Astrocyte of the cerebellum (primary cell): Measurements from ENCODE around the gene AMPD1.

Source experiments
- DNase-seq: peaks from one replicate; pipeline ENCODE4 v3.0.0-alpha.2; 2011; ENCODE audit warnings: low read depth
- H3K4me3 ChIP-seq: 2 replicates; pipeline ENCODE4 v1.5.1; 2011; ENCODE audit warnings: mild to moderate bottlenecking, low read depth, low read length, moderate library complexity
- in situ Hi-C: cut with HindIII; loops from 2 replicates; pipeline ENCODE4 v1.10.0; 2017; ENCODE audit warnings: low sequenced_read_pairs
- TF ChIP-seq, protein P1 (sequence below): IDR thresholded peaks from 2 replicates; pipeline ENCODE4 v1.5.1; 2012; ENCODE audit warnings: low read length, low read depth, moderate library complexity, mild to moderate bottlenecking; ENCODE audit errors: missing control alignments

The AMPD1 gene

DNA sequence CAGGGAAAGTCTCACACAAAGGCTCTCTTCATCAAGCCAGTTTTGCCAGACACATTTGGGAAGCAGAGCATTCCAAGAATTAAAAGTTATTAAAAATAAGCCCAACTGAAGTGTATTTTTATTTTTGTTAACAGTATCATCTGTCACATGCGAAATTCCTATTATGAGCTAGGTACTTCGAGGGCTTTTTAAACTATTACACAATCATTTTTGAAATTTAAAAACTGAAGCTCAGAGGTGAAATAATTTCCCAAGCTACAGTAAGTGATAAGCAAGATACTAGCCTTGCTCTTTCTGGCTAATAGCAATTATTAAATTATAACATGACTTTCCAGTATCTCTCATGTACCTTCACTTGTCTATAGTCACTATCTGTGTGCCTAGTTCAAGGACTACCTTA, 33.2 kb upstream of the AMPD1 start:
- TF ChIP-seq, protein P1, sequence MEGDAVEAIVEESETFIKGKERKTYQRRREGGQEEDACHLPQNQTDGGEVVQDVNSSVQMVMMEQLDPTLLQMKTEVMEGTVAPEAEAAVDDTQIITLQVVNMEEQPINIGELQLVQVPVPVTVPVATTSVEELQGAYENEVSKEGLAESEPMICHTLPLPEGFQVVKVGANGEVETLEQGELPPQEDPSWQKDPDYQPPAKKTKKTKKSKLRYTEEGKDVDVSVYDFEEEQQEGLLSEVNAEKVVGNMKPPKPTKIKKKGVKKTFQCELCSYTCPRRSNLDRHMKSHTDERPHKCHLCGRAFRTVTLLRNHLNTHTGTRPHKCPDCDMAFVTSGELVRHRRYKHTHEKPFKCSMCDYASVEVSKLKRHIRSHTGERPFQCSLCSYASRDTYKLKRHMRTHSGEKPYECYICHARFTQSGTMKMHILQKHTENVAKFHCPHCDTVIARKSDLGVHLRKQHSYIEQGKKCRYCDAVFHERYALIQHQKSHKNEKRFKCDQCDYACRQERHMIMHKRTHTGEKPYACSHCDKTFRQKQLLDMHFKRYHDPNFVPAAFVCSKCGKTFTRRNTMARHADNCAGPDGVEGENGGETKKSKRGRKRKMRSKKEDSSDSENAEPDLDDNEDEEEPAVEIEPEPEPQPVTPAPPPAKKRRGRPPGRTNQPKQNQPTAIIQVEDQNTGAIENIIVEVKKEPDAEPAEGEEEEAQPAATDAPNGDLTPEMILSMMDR = no peak
- in situ Hi-C loops = no loop called here

DNA sequence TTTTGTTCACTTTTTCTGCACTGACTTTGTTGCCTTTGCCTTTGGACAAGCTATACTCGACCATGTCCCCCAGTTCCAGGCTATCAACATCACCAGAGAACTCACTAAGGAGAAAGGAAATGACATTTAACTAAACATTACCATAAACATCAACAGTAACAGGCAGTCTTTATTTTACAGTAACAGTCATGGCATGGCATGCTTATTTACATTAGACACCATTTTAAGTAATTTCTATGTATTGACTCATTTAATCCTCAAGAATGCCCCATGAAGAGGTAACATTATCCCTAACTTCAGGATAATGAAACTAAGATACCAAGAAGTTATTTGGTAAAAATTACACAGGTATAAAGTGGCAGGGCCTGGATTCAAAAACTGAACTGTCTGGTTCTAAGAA, 29.9 kb upstream of the AMPD1 start:
- DNase-seq = no peak
- no peak overlapping the region for H3K4me3 ChIP-seq
- in situ Hi-C loops = no loop called here
- TF ChIP-seq, protein P1 = no peak

More for the DNA sequence above, 33.2 kb upstream of the AMPD1 start:
- H3K4me3 ChIP-seq = no peak overlapping the region
- DNase-seq = no peak

DNA sequence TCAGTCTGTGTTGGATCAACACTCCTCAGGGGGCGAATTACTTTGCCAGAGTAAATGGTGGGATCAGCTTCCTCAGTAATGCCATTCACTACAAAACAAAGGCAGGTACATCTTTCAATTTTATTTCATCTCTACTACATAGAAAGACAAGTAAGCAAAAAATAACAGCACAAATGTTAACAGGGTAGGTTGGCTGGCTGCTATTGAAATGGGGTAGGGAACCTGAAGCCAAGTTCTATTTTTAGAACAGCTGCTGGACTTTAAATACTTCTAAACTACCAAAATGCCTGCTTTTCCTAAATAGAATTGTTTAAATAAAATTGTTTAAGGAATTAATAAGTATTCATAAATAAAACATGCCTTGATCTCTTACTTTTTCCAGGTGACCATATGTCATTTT, 28.6 kb upstream of the AMPD1 start:
- in situ Hi-C loops = no loop called here

DNA sequence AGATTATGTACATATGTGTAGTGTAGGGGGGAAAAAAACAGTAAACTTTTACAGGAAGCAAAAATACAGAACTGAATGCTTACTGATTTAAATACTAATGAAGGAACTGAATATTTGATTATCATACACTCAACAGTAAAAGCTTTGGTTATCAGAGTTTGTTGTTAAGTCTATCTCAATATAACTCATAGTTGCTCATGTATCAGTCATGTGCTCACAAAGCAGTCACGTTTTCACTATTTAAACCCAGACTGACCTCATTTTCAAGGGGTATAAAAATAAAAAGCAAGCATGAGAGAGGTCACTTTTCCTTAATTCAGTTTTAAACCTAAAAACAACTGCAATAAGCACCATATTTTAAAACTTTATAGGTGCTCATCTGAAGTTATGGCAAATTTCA, 28.1 kb upstream of the AMPD1 start:
- in situ Hi-C loops = no loop called here
- no peak for DNase-seq
- no peak overlapping the region for H3K4me3 ChIP-seq
- TF ChIP-seq, protein P1 = no peak

More for the DNA sequence above, 28.6 kb upstream of the AMPD1 start:
- H3K4me3 ChIP-seq = no peak overlapping the region
- TF ChIP-seq, protein P1 = no peak
- DNase-seq = no peak

DNA sequence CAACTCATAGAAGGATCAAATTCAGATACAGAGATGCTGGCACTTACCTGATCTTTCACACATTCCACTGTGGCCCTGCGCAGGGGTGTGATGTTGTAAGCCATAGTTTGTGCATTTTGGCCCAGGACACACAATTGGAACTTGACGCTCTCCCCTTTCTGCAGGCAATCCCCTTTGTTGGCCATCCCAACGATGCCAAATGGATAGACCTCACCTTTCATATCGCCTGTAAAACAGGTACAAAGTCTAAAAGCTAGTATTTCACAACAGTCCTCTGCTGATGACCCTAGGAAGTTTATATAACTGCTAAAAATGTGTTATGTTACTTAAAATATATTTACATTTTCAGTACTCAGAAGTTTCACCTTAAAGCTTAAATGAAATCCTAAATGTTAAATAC, 25.1 kb upstream of the AMPD1 start:
- DNase-seq = no peak
- H3K4me3 ChIP-seq = no peak overlapping the region
- TF ChIP-seq, protein P1 = no peak
- in situ Hi-C loops = no loop called here

DNA sequence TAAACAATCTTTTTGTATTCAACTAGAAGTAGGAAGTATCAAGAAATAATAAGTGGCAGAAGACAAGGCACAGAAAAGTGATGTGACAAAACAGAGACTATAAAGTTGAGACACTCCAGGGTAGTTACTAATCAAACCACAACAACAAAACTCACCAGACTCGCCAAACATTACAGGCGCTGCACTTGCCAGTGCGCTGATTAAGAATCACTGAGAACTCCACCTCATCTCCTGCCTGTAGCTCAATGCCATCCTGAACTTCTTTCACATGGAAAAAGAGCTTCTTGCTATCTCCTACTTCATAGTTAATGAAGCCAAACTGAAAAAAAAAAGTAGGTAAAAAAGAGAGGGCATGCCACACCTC, 24.1 kb upstream of the AMPD1 start:
- no peak for DNase-seq
- TF ChIP-seq, protein P1 = no peak
- H3K4me3 ChIP-seq = no peak overlapping the region
- in situ Hi-C loops = no loop called here

DNA sequence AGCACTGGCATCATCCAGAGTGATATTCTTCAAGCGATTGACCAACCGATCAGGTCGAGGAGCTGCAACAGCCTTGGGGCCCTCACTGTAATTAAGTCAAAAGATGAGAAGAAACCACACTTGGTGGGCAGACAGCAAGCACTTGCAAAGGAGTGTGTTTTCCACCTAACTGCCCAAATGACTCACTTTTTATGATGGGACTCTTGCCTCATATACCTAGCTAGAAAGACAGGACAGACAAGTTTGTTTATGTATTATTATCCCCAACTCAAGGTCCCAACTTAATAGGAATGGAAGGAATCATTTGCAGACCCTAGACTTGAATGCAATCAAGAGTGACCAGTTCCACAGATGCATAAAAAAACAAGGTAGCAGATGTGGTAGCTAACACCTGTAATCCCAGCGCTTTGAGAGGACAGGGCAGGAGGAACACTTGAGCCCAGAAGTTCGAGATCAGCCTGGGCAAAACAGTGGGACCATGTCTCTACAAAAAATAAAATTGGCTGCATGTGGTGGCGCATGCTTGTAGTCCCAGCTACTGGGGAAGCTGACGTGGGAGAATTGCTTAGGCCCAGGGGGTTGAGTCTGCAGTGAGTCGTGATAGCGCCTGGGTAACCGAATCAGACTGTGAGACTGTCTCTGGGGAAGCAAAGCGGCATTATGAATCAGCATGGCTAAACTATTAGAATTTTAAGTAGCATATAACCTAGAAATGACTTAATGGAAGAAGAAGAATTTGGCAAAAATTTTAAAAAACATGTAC, 23.5 kb upstream of the AMPD1 start:
- in situ Hi-C loops = no loop called here
- TF ChIP-seq, protein P1 = no peak
- DNase-seq = no peak
- no peak overlapping the region for H3K4me3 ChIP-seq
